ENCODE measurements around the gene KCNQ1.

DNA sequence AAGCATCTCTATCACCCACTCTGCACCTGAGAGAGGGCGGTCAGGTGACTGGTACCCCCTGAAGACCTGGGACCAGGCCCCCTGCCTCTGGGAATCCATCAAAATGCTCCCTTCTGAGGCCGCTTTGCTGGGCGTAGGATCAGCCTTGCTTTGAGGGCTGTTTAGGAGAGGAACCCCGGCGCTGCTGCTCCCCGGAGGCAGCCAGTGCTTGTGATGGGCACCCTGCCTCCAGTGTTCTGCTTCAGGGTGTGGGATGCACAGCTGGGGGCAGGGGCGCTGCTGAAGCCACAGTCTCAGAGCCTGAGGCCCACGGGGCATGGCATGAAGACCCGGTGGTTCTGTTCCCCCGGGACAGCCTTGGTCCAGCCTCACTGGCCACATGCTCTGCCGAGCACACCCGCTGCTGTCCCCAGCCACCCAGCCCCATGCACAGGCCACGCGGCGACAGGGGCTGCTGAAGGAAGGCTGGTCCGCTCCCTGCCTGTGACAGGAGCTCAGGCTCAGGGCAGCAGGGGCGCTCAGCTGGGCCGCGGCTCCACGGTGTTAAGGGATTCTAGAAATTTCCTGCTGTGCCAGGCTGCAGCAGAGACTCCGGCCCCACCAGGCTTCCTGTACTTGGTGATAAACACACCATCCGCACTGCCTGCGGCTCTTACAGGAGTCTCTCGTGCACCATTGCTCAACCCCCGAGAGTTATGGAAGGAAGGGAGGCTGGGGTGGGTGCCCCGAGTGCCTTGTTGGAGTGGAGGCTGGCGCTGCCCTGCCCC, 91.0 kb downstream of the KCNQ1 start:
- TF ChIP-seq, protein P1, sequence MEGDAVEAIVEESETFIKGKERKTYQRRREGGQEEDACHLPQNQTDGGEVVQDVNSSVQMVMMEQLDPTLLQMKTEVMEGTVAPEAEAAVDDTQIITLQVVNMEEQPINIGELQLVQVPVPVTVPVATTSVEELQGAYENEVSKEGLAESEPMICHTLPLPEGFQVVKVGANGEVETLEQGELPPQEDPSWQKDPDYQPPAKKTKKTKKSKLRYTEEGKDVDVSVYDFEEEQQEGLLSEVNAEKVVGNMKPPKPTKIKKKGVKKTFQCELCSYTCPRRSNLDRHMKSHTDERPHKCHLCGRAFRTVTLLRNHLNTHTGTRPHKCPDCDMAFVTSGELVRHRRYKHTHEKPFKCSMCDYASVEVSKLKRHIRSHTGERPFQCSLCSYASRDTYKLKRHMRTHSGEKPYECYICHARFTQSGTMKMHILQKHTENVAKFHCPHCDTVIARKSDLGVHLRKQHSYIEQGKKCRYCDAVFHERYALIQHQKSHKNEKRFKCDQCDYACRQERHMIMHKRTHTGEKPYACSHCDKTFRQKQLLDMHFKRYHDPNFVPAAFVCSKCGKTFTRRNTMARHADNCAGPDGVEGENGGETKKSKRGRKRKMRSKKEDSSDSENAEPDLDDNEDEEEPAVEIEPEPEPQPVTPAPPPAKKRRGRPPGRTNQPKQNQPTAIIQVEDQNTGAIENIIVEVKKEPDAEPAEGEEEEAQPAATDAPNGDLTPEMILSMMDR (optimal IDR thresholded peaks at IDR 0.05 in 1 of 3, IDR thresholded peaks at IDR 0.05 in 1 of 3, conservative IDR thresholded peaks at IDR 0.05 in 1 of 3; ENCODE audit: extremely low read depth in 1 of 3, insufficient read depth in 2 of 3, low read length in 3 of 3): no peak
- no peak for TF ChIP-seq EZH2 (IDR thresholded peaks at IDR 0.05; ENCODE audit: low read length)

Measured in keratinocyte (primary cell).